Cardiac muscle cell (in vitro differentiated cells and primary cell): ENCODE results near the gene VAPA. TPM values are rescaled to one million over a fixed set of nuclear protein-coding genes. Genes with fewer than 3 reads are reported as not detected.
A peak's percentile ranks its signal among the peaks of the same experiment; 100 is the strongest.

ENCODE experiments used
- DNase-seq, 2 donors: peaks; one replicate each; pipeline versions ENCODE4 v3.0.0 to v3.0.0-alpha.2; 2010 to 2017; ENCODE audit warnings: low read depth in 1 of 2, low spot score in 1 of 2
- H3K27ac ChIP-seq: fragments of 200-600 bp; sonication (generic); 2 replicates; pipeline ENCODE4 v1.5.1; 2016
- H3K27me3 ChIP-seq: fragments of 200-600 bp; sonication (generic); 2 replicates; pipeline ENCODE4 v1.6.0; 2016; ENCODE audit warnings: control low read depth
- H3K36me3 ChIP-seq: fragments of 200-600 bp; sonication (generic); 2 replicates; pipeline ENCODE4 v1.5.1; 2016; ENCODE audit warnings: control low read depth
- H3K4me1 ChIP-seq: fragments of 200-600 bp; sonication (generic); 2 replicates; pipeline ENCODE4 v1.8.1; 2017; ENCODE audit warnings: low read depth, mild to moderate bottlenecking, mixed run types
- H3K4me3 ChIP-seq: fragments of 200-600 bp; sonication (generic); 2 replicates; pipeline ENCODE4 v1.5.1; 2016; ENCODE audit warnings: mild to moderate bottlenecking
- H3K9me3 ChIP-seq: fragments of 200-600 bp; sonication (generic); 2 replicates; pipeline ENCODE4 v1.5.1; 2017; ENCODE audit warnings: low read depth, mild to moderate bottlenecking, control low read depth
- polyA plus RNA-seq: library from polyadenylated mRNA; unstranded; fragments of >200 nt; fragmentation: Nextera tagmentation; extraction: Ambion mirVana; gene quantifications from 2 replicates; pipeline ENCODE4 v1.2.1, GENCODE V29; 2016
- total RNA-seq: library from RNA; depleted of rRNA; stranded (reverse); fragments of >200 nt; gene quantifications from 2 replicates; pipeline ENCODE4 v1.2.3, GENCODE V29; 2016
- TF ChIP-seq, protein P1 (sequence below): IDR thresholded peaks from 2 replicates; pipeline ENCODE4 v1.5.1; 2012; ENCODE audit warnings: low read depth, mild to moderate bottlenecking, low read length

The VAPA gene
- total and polyA plus RNA-seq, 2 experiments from 2014 or later, result 137 to 215 TPM

DNA sequence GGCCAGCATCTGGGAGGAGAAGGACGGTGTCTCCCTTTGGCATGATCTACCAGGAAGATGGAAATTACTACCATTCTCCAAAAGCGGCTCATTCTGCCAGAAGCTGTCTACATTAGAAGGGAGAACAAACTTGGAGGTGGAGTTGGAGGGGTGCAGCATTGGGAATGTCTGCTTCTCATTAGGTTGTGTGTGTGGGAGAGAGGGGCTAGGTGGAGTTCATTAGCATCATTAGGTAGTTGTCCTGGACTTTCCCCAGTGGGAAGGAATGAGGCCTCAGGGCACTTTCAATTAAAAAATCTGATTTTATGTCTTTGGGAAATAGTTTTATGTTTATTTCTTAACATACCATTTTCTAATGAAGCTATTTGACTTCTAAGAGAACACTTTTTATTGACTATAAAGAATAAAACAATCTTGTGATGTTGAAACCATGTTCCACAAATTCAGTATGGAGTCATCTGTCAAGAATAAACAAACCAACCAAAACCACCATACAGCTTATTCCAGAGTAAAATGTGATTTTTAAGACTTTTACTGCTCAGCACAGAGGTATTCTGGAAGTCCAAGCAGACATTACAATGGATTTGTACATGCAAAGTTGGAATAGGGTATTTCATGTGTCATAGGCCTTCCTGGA is 60.6 kb downstream of the VAPA start:
- no peak for DNase-seq
- no peak overlapping the region for H3K27ac ChIP-seq
- H3K4me1 ChIP-seq, result no peaks in the 10 kb centered on the region

DNA sequence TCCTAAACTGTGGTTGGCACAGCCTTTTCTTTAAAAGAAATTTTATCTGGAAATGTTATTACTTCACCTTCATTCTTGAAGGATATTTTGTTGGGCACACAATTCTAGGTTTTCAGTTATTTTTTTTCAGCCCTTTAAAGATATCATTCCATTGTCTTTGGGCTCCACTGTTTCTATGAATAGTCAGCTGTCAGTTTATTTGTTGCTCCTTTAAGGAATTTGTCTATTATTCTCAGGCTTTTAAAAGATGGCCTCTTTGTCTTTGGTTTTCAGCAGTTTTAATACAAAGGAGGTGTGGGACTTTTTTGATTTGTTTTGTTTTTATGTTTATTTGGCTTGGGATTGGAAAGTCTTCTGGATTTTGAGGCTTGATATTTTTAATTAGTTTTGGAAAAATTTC is 61.8 kb downstream of the VAPA start:
- DNase-seq, result no peak
- no peak overlapping the region for H3K4me3 ChIP-seq
- TF ChIP-seq, protein P1, sequence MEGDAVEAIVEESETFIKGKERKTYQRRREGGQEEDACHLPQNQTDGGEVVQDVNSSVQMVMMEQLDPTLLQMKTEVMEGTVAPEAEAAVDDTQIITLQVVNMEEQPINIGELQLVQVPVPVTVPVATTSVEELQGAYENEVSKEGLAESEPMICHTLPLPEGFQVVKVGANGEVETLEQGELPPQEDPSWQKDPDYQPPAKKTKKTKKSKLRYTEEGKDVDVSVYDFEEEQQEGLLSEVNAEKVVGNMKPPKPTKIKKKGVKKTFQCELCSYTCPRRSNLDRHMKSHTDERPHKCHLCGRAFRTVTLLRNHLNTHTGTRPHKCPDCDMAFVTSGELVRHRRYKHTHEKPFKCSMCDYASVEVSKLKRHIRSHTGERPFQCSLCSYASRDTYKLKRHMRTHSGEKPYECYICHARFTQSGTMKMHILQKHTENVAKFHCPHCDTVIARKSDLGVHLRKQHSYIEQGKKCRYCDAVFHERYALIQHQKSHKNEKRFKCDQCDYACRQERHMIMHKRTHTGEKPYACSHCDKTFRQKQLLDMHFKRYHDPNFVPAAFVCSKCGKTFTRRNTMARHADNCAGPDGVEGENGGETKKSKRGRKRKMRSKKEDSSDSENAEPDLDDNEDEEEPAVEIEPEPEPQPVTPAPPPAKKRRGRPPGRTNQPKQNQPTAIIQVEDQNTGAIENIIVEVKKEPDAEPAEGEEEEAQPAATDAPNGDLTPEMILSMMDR, result no peak

More for the DNA sequence above, 60.6 kb downstream of the VAPA start:
- Histone ChIP-seq H3K9me3 (no peaks in the 10 kb centered on the region), H3K4me3 (no peak overlapping the region), H3K36me3 (no peaks in the 10 kb centered on the region), H3K27me3 (no peaks in the 10 kb centered on the region)
- TF ChIP-seq, protein P1, result no peak

DNA sequence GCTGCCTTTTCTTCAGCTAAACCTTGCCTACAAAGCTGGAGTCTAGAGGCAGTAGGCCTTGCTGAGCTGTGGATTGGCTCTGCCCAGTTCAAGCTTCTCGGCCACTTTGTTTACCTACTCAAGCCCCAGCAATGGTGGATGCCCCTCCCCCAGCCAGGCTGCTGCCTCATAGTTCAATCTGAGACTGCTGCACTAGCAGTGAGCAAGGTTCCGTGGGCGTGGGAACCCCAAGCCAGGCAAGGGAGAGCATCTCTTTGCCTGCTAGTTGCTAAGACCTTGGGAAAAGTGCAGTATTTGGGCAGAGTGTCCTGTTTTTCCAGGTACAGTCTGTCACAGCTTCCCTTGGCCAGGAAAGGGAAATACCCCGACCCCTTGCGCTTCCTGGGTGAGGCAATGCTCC is 68.9 kb downstream of the VAPA start:
- H3K4me3 ChIP-seq, result no peak overlapping the region
- H3K4me1 ChIP-seq, result no peaks in the 10 kb centered on the region
- no peak overlapping the region for H3K27ac ChIP-seq
- H3K36me3 ChIP-seq, result no peaks in the 10 kb centered on the region
- no peaks in the 10 kb centered on the region for H3K27me3 ChIP-seq
- TF ChIP-seq, protein P1, result no peak
- no peaks in the 10 kb centered on the region for H3K9me3 ChIP-seq
- no peak for DNase-seq

More for the DNA sequence above, 61.8 kb downstream of the VAPA start:
- Histone ChIP-seq H3K27ac (no peak overlapping the region), H3K36me3 (no peaks in the 10 kb centered on the region), H3K27me3 (no peaks in the 10 kb centered on the region), H3K4me1 (no peaks in the 10 kb centered on the region), H3K9me3 (no peaks in the 10 kb centered on the region)

DNA sequence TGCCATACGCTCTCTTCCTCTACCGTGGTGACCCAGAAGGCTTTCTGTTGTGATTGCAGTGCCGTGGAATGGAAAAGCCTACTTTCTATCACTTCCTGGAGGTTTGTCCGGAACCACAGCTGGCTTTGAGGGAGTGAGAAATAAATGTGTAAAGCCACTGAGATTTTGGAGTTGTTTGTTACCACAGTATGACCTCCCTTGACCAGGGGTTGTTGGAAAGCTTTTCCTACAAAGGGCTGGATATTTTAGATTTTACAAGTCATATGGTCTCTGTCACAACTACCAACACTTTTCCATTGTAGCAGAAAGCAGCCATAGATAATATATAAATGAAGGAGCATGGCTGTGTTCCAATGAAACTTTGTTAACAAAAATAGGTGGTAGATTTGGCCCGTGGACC is 70.3 kb downstream of the VAPA start:
- no peaks in the 10 kb centered on the region for H3K27me3 ChIP-seq
- no peaks in the 10 kb centered on the region for H3K4me1 ChIP-seq
- H3K36me3 ChIP-seq, result no peaks in the 10 kb centered on the region
- TF ChIP-seq, protein P1, result no peak
- no peaks in the 10 kb centered on the region for H3K9me3 ChIP-seq
- no peak overlapping the region for H3K27ac ChIP-seq
- H3K4me3 ChIP-seq, result no peak overlapping the region
- peak in 1 of 2 donors; percentile 66 for DNase-seq

DNA sequence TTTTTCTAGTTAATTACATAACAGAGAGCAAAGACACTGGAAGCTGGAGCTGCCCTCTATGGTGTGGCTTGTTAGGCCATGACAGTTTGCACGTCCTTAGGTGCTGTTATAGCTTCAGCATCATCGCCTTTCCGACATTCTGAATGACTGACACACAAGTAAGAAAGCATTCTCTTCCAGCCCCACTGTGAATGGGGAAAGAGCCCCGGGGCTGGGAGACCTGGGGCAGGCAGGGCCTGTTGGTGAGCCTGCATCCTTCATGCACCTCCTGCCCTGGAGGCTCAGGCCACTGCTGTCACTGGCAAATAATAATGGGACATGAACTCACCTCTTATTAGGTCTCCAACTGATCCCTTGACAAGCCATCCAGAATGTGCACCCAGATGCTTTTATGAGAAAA is 71.8 kb downstream of the VAPA start:
- TF ChIP-seq, protein P1, result no peak
- no peak overlapping the region for H3K27ac ChIP-seq
- no peak overlapping the region for H3K4me3 ChIP-seq
- no peaks in the 10 kb centered on the region for H3K9me3 ChIP-seq
- no peak for DNase-seq
- no peaks in the 10 kb centered on the region for H3K27me3 ChIP-seq
- no peaks in the 10 kb centered on the region for H3K36me3 ChIP-seq
- no peaks in the 10 kb centered on the region for H3K4me1 ChIP-seq
